Brain microvascular endothelial cell (primary cell): ENCODE measurements around the gene SP140L.

Experiments used
- DNase-seq: peaks from one replicate; pipeline ENCODE4 v3.0.0-alpha.2; 2020
- H3K27ac ChIP-seq: fragments of 250-450 bp; sonication (Bioruptor Pico); 2 replicates; pipeline ENCODE4 v1.5.1; 2020; ENCODE audit warnings: mild to moderate bottlenecking, moderate library complexity
- H3K27me3 ChIP-seq: fragments of 250-450 bp; sonication (Bioruptor Pico); replicated peaks from 2 replicates; pipeline ENCODE4 v1.5.1; 2020; ENCODE audit warnings: mild to moderate bottlenecking
- H3K36me3 ChIP-seq: fragments of 250-450 bp; sonication (Bioruptor Pico); replicated peaks from 2 replicates; pipeline ENCODE4 v1.5.1; 2020; ENCODE audit warnings: mild to moderate bottlenecking
- H3K4me3 ChIP-seq: 2 replicates; pipeline ENCODE4 v1.5.1; 2011; ENCODE audit warnings: low read depth, mild to moderate bottlenecking, control low read depth, low read length, moderate library complexity
- CTCF ChIP-seq: IDR thresholded peaks from 2 replicates; pipeline ENCODE4 v1.5.1; 2011; ENCODE audit warnings: low read depth, mild to moderate bottlenecking, moderate library complexity, low read length, control low read depth, inconsistent platforms; ENCODE audit errors: missing control alignments
- in situ Hi-C: cut with HindIII; loops from 2 replicates; pipeline ENCODE4 v1.10.0; 2017; ENCODE audit warnings: low sequenced_read_pairs, low pct_ligation_motif_present

The SP140L gene

GRCh38 chr2:230356084-230356483 lies 29.1 kb downstream of the SP140L start:
- no peak for TF ChIP-seq CTCF
- in situ Hi-C loops: no loop called here
- Histone ChIP-seq H3K27me3 (no peaks in the 10 kb centered on the region), H3K4me3 (no peak overlapping the region), H3K36me3 (peaks cover 5% of the 10 kb centered on the region), H3K27ac (no peak overlapping the region)
- no peak for DNase-seq

GRCh38 chr2:230358305-230358704 lies 31.3 kb downstream of the SP140L start:
- TF ChIP-seq CTCF: no peak
- in situ Hi-C loops: no loop called here
- no peak for DNase-seq
- no peak overlapping the region for H3K27ac ChIP-seq
- H3K36me3 ChIP-seq: peaks cover 11% of the 10 kb centered on the region
- no peaks in the 10 kb centered on the region for H3K27me3 ChIP-seq
- no peak overlapping the region for H3K4me3 ChIP-seq

- DNase-seq: no peak
- no peak for TF ChIP-seq CTCF
- in situ Hi-C loops: no loop called here
- Histone ChIP-seq H3K36me3 (peaks cover 11% of the 10 kb centered on the region), H3K4me3 (no peak overlapping the region), H3K27me3 (no peaks in the 10 kb centered on the region), H3K27ac (no peak overlapping the region)
These were observed 33.0 kb downstream of the SP140L start for GRCh38 chr2:230360028-230360427.

- Histone ChIP-seq H3K36me3 (peaks cover 11% of the 10 kb centered on the region), H3K4me3 (no peak overlapping the region), H3K27ac (no peak overlapping the region), H3K27me3 (no peaks in the 10 kb centered on the region)
- DNase-seq: no peak
- in situ Hi-C loops: no loop called here
- no peak for TF ChIP-seq CTCF
These were observed 35.2 kb downstream of the SP140L start for GRCh38 chr2:230362030-230362691.

- no peak for TF ChIP-seq CTCF
- in situ Hi-C loops: no loop called here
- no peak overlapping the region for H3K27ac ChIP-seq
- DNase-seq: no peak
- no peak overlapping the region for H3K4me3 ChIP-seq
- no peaks in the 10 kb centered on the region for H3K27me3 ChIP-seq
- H3K36me3 ChIP-seq: peaks cover 5% of the 10 kb centered on the region
These were observed 55.1 kb downstream of the SP140L start for GRCh38 chr2:230382108-230382507.

GRCh38 chr2:230383453-230383852 lies 56.5 kb downstream of the SP140L start:
- H3K27me3 ChIP-seq: no peaks in the 10 kb centered on the region
- no peak for TF ChIP-seq CTCF
- H3K36me3 ChIP-seq: peaks cover 5% of the 10 kb centered on the region
- in situ Hi-C loops: no loop called here
- no peak overlapping the region for H3K27ac ChIP-seq
- no peak overlapping the region for H3K4me3 ChIP-seq
- no peak for DNase-seq
